ENCODE measurements around the gene CMC2. TPM values are rescaled to one million over a fixed set of nuclear protein-coding genes. Genes with fewer than 3 reads are reported as not detected.

The CMC2 gene
- total and polyA plus RNA-seq, 9 of the 15 experiments (the other 6 are each of a cell fraction or from before 2014, with no cell fraction given) = 122 to 501 (median 172) TPM

- TF ChIP-seq, protein P1, sequence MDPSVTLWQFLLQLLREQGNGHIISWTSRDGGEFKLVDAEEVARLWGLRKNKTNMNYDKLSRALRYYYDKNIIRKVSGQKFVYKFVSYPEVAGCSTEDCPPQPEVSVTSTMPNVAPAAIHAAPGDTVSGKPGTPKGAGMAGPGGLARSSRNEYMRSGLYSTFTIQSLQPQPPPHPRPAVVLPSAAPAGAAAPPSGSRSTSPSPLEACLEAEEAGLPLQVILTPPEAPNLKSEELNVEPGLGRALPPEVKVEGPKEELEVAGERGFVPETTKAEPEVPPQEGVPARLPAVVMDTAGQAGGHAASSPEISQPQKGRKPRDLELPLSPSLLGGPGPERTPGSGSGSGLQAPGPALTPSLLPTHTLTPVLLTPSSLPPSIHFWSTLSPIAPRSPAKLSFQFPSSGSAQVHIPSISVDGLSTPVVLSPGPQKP (CRISPR knock-in tag; IDR thresholded peaks at IDR 0.05) = no peak
- TF ChIP-seq ZNF316 (IDR thresholded peaks at IDR 0.05) = no peak
- no peak for TF ChIP-seq FOSL1 (tag; conservative IDR thresholded peaks at IDR 0.05)
- no peak for TF ChIP-seq HNRNPK (IDR thresholded peaks at IDR 0.05; ENCODE audit: low read depth, low read length, poor library complexity, severe bottlenecking)
- TF ChIP-seq ZFX (CRISPR knock-in tag; IDR thresholded peaks at IDR 0.05) = no peak
- no peak for TF ChIP-seq DACH1 (IDR thresholded peaks at IDR 0.05; ENCODE audit: partially characterized antibody)
- TF ChIP-seq MXI1 (IDR thresholded peaks at IDR 0.05; ENCODE audit: low read depth, low read length) = no peak
- peak; percentile 37 for TF ChIP-seq PCBP1 (IDR thresholded peaks at IDR 0.05; ENCODE audit: low read depth, low read length, poor library complexity, severe bottlenecking)
- peak; percentile 88 for TF ChIP-seq REST (IDR thresholded peaks at IDR 0.05; ENCODE audit: borderline replicate concordance)
- no peak for TF ChIP-seq REST (CRISPR knock-in tag; IDR thresholded peaks at IDR 0.05; ENCODE audit: low read depth)
- 0 out of 2 replicates have a peak, but pooled peaks have one; percentile 15 for TF ChIP-seq JUN (IDR thresholded peaks at IDR 0.05; ENCODE audit: borderline replicate concordance, low read depth, low read length)
- TF ChIP-seq JUN (CRISPR knock-in tag; IDR thresholded peaks at IDR 0.05; ENCODE audit: borderline replicate concordance) = 0 out of 2 replicates have a peak, but pooled peaks have one; percentile 52
- no peak for TF ChIP-seq ZFP1 (CRISPR knock-in tag; IDR thresholded peaks at IDR 0.05)
- TF ChIP-seq, protein P2, sequence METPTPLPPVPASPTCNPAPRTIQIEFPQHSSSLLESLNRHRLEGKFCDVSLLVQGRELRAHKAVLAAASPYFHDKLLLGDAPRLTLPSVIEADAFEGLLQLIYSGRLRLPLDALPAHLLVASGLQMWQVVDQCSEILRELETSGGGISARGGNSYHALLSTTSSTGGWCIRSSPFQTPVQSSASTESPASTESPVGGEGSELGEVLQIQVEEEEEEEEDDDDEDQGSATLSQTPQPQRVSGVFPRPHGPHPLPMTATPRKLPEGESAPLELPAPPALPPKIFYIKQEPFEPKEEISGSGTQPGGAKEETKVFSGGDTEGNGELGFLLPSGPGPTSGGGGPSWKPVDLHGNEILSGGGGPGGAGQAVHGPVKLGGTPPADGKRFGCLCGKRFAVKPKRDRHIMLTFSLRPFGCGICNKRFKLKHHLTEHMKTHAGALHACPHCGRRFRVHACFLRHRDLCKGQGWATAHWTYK (CRISPR knock-in tag; IDR thresholded peaks at IDR 0.05) = no peak
- peak; percentile 72 for TF ChIP-seq GABPB1 (CRISPR knock-in tag; IDR thresholded peaks at IDR 0.05)
- TF ChIP-seq TCF3 (CRISPR knock-in tag; IDR thresholded peaks at IDR 0.05) = no peak
- no peak for TF ChIP-seq HDAC6 (IDR thresholded peaks at IDR 0.05; ENCODE audit: low read depth, low read length)
Observed at GRCh38 chr16:81035398-81035974, 28.8 kb upstream of the CMC2 start, which contains the start of gene ATMIN (continued).
